ENCODE measurements around the gene SH3BP4. TPM values are rescaled to one million over a fixed set of nuclear protein-coding genes. Genes with fewer than 3 reads are reported as not detected.

Gene SH3BP4
- total RNA-seq, 4 donors from 2014 or later: 7.5 to 24.9 (median 19.5) TPM

DNA sequence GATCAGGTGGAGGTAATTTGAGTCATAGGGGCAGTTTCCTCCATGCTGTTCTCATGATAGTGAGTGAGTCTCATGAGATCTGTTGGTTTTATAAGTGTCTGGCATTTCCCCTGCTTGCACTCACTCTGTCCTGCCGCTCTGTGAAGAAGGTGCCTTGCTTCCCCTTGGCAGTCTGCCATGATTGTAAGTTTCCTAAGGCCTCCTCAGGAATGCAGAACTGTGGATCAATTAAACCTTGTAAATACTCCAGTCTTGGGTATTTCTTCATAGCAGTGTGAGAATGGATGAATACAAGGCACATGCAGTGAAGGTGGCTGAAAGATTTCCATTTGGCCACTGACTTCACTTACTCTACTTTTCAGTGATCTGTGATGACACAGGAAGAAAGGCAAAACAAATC, 133.7 kb downstream of the SH3BP4 start:
- intact Hi-C loops (cut with DNase I; ENCODE audit: low total_unique reads): no loop called here
- H3K27me3 ChIP-seq: no peaks in the 10 kb centered on the region
- peaks cover 0 to 11% (median 0%) of the 10 kb centered on the region in 4 donors for H3K4me1 ChIP-seq
- no peak overlapping the region for H3K27ac ChIP-seq
- no peak overlapping the region for H3K4me3 ChIP-seq
- in situ Hi-C loops (cut with MboI; ENCODE audit: low pct_ligation_motif_present in 1 of 4, low pct_unique_long_range_greater_than_20kb in 1 of 4, low sequenced_read_pairs in 3 of 4): no loop called here
- DNase-seq: no peak
- H3K9me3 ChIP-seq: no peaks in the 10 kb centered on the region
- 25% methylated on average over 1 of the region's 1 CpG; no CpG with 5 or more reads in 1 of the 2 donors for WGBS, 2 donors (ENCODE audit: low coverage in 1 of 2)
- TF ChIP-seq POLR2A (IDR thresholded peaks at IDR 0.05) (no peak), POLR2AphosphoS5 (IDR thresholded peaks at IDR 0.05) (no peak), EP300 (IDR thresholded peaks at IDR 0.05; ENCODE audit: low read depth) (no peak)
- TF ChIP-seq, protein P1, sequence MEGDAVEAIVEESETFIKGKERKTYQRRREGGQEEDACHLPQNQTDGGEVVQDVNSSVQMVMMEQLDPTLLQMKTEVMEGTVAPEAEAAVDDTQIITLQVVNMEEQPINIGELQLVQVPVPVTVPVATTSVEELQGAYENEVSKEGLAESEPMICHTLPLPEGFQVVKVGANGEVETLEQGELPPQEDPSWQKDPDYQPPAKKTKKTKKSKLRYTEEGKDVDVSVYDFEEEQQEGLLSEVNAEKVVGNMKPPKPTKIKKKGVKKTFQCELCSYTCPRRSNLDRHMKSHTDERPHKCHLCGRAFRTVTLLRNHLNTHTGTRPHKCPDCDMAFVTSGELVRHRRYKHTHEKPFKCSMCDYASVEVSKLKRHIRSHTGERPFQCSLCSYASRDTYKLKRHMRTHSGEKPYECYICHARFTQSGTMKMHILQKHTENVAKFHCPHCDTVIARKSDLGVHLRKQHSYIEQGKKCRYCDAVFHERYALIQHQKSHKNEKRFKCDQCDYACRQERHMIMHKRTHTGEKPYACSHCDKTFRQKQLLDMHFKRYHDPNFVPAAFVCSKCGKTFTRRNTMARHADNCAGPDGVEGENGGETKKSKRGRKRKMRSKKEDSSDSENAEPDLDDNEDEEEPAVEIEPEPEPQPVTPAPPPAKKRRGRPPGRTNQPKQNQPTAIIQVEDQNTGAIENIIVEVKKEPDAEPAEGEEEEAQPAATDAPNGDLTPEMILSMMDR (IDR thresholded peaks at IDR 0.05): no peak
- no peaks in the 10 kb centered on the region for H3K36me3 ChIP-seq

DNA sequence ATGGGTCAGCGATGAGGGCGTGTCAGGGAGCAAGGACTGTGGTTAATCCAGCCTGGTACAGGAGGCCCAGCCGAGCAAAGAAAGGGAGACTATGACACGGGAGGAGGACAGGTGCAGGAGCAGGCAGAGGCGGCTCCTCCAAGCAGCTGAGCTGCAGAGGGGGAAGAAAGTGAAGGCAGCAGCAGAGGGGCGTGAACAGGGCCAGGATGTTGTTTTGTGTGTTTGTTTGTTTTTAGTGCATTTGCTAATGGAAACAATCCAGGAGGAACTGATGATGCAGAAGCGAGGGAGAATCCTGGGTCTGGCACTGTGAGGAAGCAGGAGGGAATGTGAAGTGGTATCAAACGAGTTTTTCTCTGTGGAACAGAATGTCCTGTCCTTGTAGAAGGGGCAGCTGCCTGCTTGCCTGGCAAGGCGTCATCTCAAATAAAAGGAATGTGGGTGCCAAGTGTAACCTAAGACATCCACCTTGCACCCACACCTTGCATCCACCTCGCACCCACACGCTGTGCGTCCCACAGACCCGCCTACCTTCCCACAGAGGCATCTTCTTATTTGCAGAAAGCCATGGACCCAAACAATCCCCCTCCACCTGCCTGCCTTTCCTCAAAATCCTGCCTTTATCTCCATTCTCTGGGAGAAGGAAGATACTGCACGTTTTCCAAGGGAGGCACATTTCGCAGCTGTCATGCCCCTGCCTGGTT, 134.8 kb downstream of the SH3BP4 start:
- Histone ChIP-seq H3K27me3 (no peaks in the 10 kb centered on the region), H3K36me3 (no peaks in the 10 kb centered on the region), H3K4me1 (peaks cover 0 to 11% (median 0%) of the 10 kb centered on the region in 4 donors), H3K9me3 (no peaks in the 10 kb centered on the region), H3K27ac (no peak overlapping the region), H3K4me3 (no peak overlapping the region)
- whole genome bisulfite sequencing, 2 donors (ENCODE audit: low coverage in 1 of 2): 76 to 80% methylated on average over 8 to 15 of the region's 15 CpGs
- TF ChIP-seq, protein P1 (IDR thresholded peaks at IDR 0.05): no peak
- TF ChIP-seq EP300 (IDR thresholded peaks at IDR 0.05; ENCODE audit: low read depth) (no peak), POLR2A (IDR thresholded peaks at IDR 0.05) (no peak), POLR2AphosphoS5 (IDR thresholded peaks at IDR 0.05) (no peak)
- DNase-seq: no peak
- in situ Hi-C loops (cut with MboI; ENCODE audit: low pct_ligation_motif_present in 1 of 4, low pct_unique_long_range_greater_than_20kb in 1 of 4, low sequenced_read_pairs in 3 of 4) (no loop called here), intact Hi-C loops (cut with DNase I; ENCODE audit: low total_unique reads) (no loop called here)

DNA sequence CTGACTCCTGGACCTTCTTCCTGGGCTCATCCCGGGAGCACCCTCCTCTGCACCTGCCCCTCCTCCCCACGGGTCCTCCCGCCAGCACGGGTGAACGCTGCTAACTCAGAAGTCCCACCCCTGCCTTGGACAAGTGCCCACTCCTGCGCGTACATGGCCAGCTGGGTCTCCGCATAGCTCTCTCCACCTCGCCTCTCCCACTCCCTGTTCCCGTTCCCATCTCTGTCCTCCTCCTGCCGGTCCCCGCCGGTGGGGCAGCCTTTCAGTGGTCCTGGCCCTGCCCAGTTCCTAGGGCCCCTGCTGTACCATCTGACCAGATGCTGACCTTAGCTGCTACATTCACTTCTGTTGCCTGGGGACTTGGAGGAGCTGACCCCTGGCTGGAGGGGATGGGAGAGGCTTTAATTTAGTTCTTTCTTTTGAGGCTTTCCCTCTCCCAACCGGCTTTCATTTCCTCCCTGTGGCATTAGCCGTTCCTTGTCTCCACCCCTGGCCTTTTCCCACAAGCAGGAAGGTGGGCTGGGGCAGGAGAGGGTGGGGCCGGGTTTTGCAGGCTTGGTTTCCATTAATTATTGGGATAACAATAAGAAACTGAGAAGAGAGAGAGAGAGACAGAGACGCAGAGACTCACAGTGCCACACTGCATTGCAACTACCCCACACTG, 136.1 kb downstream of the SH3BP4 start:
- intact Hi-C loops (cut with DNase I; ENCODE audit: low total_unique reads): no loop called here
- in situ Hi-C loops (cut with MboI; ENCODE audit: low pct_ligation_motif_present in 1 of 4, low pct_unique_long_range_greater_than_20kb in 1 of 4, low sequenced_read_pairs in 3 of 4): no loop called here
- Histone ChIP-seq H3K27ac (no peak overlapping the region), H3K9me3 (no peaks in the 10 kb centered on the region), H3K36me3 (no peaks in the 10 kb centered on the region), H3K4me1 (peaks cover 0 to 11% (median 0%) of the 10 kb centered on the region in 4 donors), H3K27me3 (no peaks in the 10 kb centered on the region), H3K4me3 (peak overlapping the region in 1 of 4 donors; percentile 12)
- WGBS, 2 donors (ENCODE audit: low coverage in 1 of 2): 0 to 22% methylated on average over 1 to 17 of the region's 17 CpGs
- no peak for TF ChIP-seq POLR2AphosphoS5 (IDR thresholded peaks at IDR 0.05)
- TF ChIP-seq POLR2A (IDR thresholded peaks at IDR 0.05): no peak
- TF ChIP-seq, protein P1 (IDR thresholded peaks at IDR 0.05): no peak
- TF ChIP-seq EP300 (IDR thresholded peaks at IDR 0.05; ENCODE audit: low read depth): no peak
- DNase-seq: peak; percentile 19

- intact Hi-C loops (cut with DNase I; ENCODE audit: low total_unique reads) (no loop called here), in situ Hi-C loops (cut with MboI; ENCODE audit: low pct_ligation_motif_present in 1 of 4, low pct_unique_long_range_greater_than_20kb in 1 of 4, low sequenced_read_pairs in 3 of 4) (no loop called here)
- no peaks in the 10 kb centered on the region for H3K27me3 ChIP-seq
- TF ChIP-seq, protein P1 (IDR thresholded peaks at IDR 0.05): no peak
- no peak for TF ChIP-seq EP300 (IDR thresholded peaks at IDR 0.05; ENCODE audit: low read depth)
- TF ChIP-seq POLR2AphosphoS5 (IDR thresholded peaks at IDR 0.05): no peak
- no peak for TF ChIP-seq POLR2A (IDR thresholded peaks at IDR 0.05)
- no peak overlapping the region for H3K27ac ChIP-seq
- H3K36me3 ChIP-seq: no peaks in the 10 kb centered on the region
- WGBS, 2 donors (ENCODE audit: low coverage in 1 of 2): 18 to 46% methylated on average over 4 to 10 of the region's 10 CpGs
- H3K4me3 ChIP-seq: no peak overlapping the region
- no peak for DNase-seq
- H3K4me1 ChIP-seq: peaks cover 0 to 11% (median 0%) of the 10 kb centered on the region in 4 donors
- no peaks in the 10 kb centered on the region for H3K9me3 ChIP-seq
Measured at GRCh38 chr2:235088496-235088921, 136.7 kb downstream of the SH3BP4 start.

Measured in transverse colon (tissue), 4 donors.